K562 (cell line): Measurements from ENCODE around the gene YTHDF1. TPM values are rescaled to one million over a fixed set of nuclear protein-coding genes. Genes with fewer than 3 reads are reported as not detected.

Experiments used
- ATAC-seq: fragments of 200-7000 bp; cut with Tn5 transposase; 3 replicates; pipeline ENCODE4 v1.9.1; 2020; ENCODE audit warnings: moderate library complexity
- BruUV-seq: library from RNA; stranded (reverse); fragments of 400-500 nt; replicated peaks from 2 replicates; lab custom pipeline; 2021; lab: Mats Ljungman, UMichigan
- CTCF ChIA-PET: fragments of 300-600 bp; formaldehyde crosslinking; extraction: SDS; loops from one replicate; lab custom pipeline; 2021; ENCODE audit warnings: low intra/inter-chr PET ratio; lab: Yijun Ruan, JAX
- POLR2A ChIA-PET: fragments of 300-600, 350-650 bp; sonication (Branson Sonifier 250); formaldehyde crosslinking; extraction: SDS; loops from one replicate; lab custom pipeline; 2021; ENCODE audit warnings: antibody characterized with exemption, inconsistent platforms; lab: Yijun Ruan, JAX
- DNase-seq, 4 experiments: peaks; one replicate each; pipeline versions ENCODE4 v3.0.0 to v3.0.0-alpha.2; 2011 to 2018; ENCODE audit warnings: low spot score in 3 of 4, mixed read lengths in 3 of 4; ENCODE audit errors: extremely low read depth in 1 of 4
- FAIRE-seq: peaks from 2 replicates; lab custom pipeline; 2011; peaks lifted over from hg19 to GRCh38; lab: Jason Lieb, UNC
- H2AFZ ChIP-seq: 2 replicates; pipeline ENCODE4 v1.6.0; 2011; ENCODE audit warnings: low read depth, low read length, control low read depth, inconsistent platforms
- H3K27ac ChIP-seq: fragments of 200-600 bp; 3 replicates; pipeline ENCODE4 v1.8.0; 2011; ENCODE audit warnings: low read depth, mild to moderate bottlenecking, control low read depth, inconsistent platforms, low read length, moderate library complexity, mixed read lengths; ENCODE audit errors: extremely low read depth
- H3K27me3 ChIP-seq, 2 experiments: fragments of 300-600 bp in 1 of 2; 2 replicates in 1 of 2; 3 replicates in 1 of 2; pipeline versions ENCODE4 v1.6.0 to v1.8.0; 2011; ENCODE audit warnings: inconsistent platforms in 2 of 2, low read length in 2 of 2, mild to moderate bottlenecking in 1 of 2, mixed read lengths in 1 of 2, moderate library complexity in 1 of 2; ENCODE audit not compliant: control insufficient read depth in 2 of 2, insufficient read depth in 2 of 2
- H3K36me3 ChIP-seq: fragments of 300-600 bp; 3 replicates; pipeline ENCODE4 v1.8.0; 2011; ENCODE audit warnings: mild to moderate bottlenecking, low read length, inconsistent platforms; ENCODE audit not compliant: control insufficient read depth, insufficient read depth
- H3K4me1 ChIP-seq, 2 experiments: fragments of 200-600 bp in 1 of 2; replicated peaks in 1 of 2; 2 replicates in 1 of 2; 3 replicates in 1 of 2; pipeline versions ENCODE4 v1.5.1 to v1.8.0; 2011; ENCODE audit warnings: inconsistent platforms in 2 of 2, low read length in 2 of 2, mild to moderate bottlenecking in 1 of 2, mixed read lengths in 1 of 2, moderate library complexity in 1 of 2; ENCODE audit not compliant: control insufficient read depth in 2 of 2, insufficient read depth in 2 of 2
- H3K4me2 ChIP-seq: 2 replicates; pipeline ENCODE4 v1.6.1; 2011; ENCODE audit warnings: low read length, control low read depth, inconsistent platforms, mixed read lengths; ENCODE audit not compliant: insufficient read depth
- H3K4me3 ChIP-seq: fragments of 200-600 bp; sonication (generic), shearing (Covaris generic); 2 replicates; pipeline ENCODE4 v1.5.1; 2016; ENCODE audit warnings: control low read depth, inconsistent platforms
- H3K79me2 ChIP-seq: fragments of 200-600 bp; 3 replicates; pipeline ENCODE4 v1.8.0; 2011; ENCODE audit warnings: low read length, inconsistent platforms; ENCODE audit not compliant: control insufficient read depth, insufficient read depth
- H3K9ac ChIP-seq, 2 experiments: 2 replicates each; pipeline versions ENCODE4 v1.6.0 to v1.6.1; 2011; ENCODE audit warnings: low read depth in 2 of 2, low read length in 2 of 2, control low read depth in 1 of 2, inconsistent platforms in 1 of 2, mild to moderate bottlenecking in 1 of 2, mixed read lengths in 1 of 2; ENCODE audit not compliant: insufficient read depth in 1 of 2
- H3K9me1 ChIP-seq: one replicate; pipeline ENCODE4 v1.6.0; 2011; ENCODE audit warnings: inconsistent platforms, mild to moderate bottlenecking, low read length, moderate library complexity; ENCODE audit not compliant: control insufficient read depth, insufficient read depth
- H3K9me3 ChIP-seq: replicated peaks from 2 replicates; pipeline ENCODE4 v1.5.1; 2011; ENCODE audit warnings: low read depth, low read length, inconsistent platforms; ENCODE audit not compliant: control insufficient read depth, insufficient read depth
- H4K20me1 ChIP-seq: replicated peaks from 2 replicates; pipeline ENCODE4 v1.6.1; 2011; ENCODE audit warnings: low read length, inconsistent platforms, mixed read lengths; ENCODE audit not compliant: control insufficient read depth, insufficient read depth
- EGR1 ChIP-seq: fragments of 450-650 bp; conservative IDR thresholded peaks from 2 replicates; pipeline ENCODE4 v1.6.1; 2017; ENCODE audit warnings: mild to moderate bottlenecking
- MYC ChIP-seq, 2 experiments: fragments of 250-450 bp in 1 of 2; sonication (Bioruptor Pico) in 1 of 2; IDR thresholded peaks; 2 replicates each; pipeline versions ENCODE4 v1.5.1 to v1.6.1; 2012 to 2021; ENCODE audit warnings: low read depth in 2 of 2, borderline replicate concordance in 1 of 2, improper control_type of control experiment in 1 of 2, low read length in 1 of 2, mild to moderate bottlenecking in 1 of 2, moderate library complexity in 1 of 2
- RBM39 ChIP-seq: fragments of 200-400 bp; formaldehyde crosslinking; optimal IDR thresholded peaks from 2 replicates; pipeline ENCODE3; 2018; ENCODE audit warnings: low read depth, low read length
- ZNF324 ChIP-seq: fragments of 250-450 bp; sonication (Bioruptor Pico); IDR thresholded peaks from 2 replicates; pipeline ENCODE4 v1.4.0; 2020; ENCODE audit warnings: mild to moderate bottlenecking
- WGBS: fragments of 100-300 bp; shearing (Covaris generic); methylation state at CpG from one replicate; pipeline ENCODE4 v1.1.6; 2016; ENCODE audit warnings: low coverage, mixed read lengths; ENCODE audit not compliant: insufficient coverage; ENCODE audit errors: missing lambda C conversion rate; 5-methylcytosine and 5-hydroxymethylcytosine counted together
- in situ Hi-C: fragments of 300-500 bp; cut with MboI; formaldehyde crosslinking; loops from 4 replicates; pipeline ENCODE4 v1.15.0; 2018; ENCODE audit warnings: inconsistent platforms, mixed read lengths
- intact Hi-C: fragments of 100-400 bp; cut with micrococcal nuclease; formaldehyde crosslinking; loops from 2 replicates; pipeline ENCODE4 v1.14.2; 2022
- polyA plus RNA-seq, 8 experiments: library from polyadenylated mRNA; depleted of rRNA in 4 of 8; stranded (reverse) in 5 of 8; unstranded in 3 of 8; fragments of >200 nt; fragmentation: Nextera tagmentation in 2 of 8; fragmentation: Illumina TruSeq in 1 of 8; extraction: Ambion mirVana in 2 of 8; extraction: Trizol in 1 of 8; gene quantifications; 2 replicates each; pipeline versions ENCODE4 v1.2.1 to v1.2.3, GENCODE V29; 2011 to 2014; ENCODE audit warnings: inconsistent platforms in 1 of 8, missing spikeins in 1 of 8
- total RNA-seq, 7 experiments: library from RNA; depleted of rRNA in 6 of 7; stranded (reverse); fragments of >200 nt in 6 of 7; fragmentation: Illumina TruSeq in 2 of 7; extraction: Trizol in 2 of 7; gene quantifications; 2 replicates each; pipeline versions ENCODE4 v1.2.1 to v1.2.3, GENCODE V29; 2011 to 2021; ENCODE audit warnings: low replicate concordance in 1 of 7
- TF ChIP-seq, protein P1 (sequence below): fragments of 450-650 bp; IDR thresholded peaks from one replicate; pipeline ENCODE4 v1.6.1; 2018; ENCODE audit warnings: mild to moderate bottlenecking, moderate library complexity; ENCODE audit not compliant: partially characterized antibody
- TF ChIP-seq, protein P2 (sequence below): fragments of 200-400 bp; formaldehyde crosslinking; IDR thresholded peaks from 2 replicates; pipeline ENCODE4 v1.6.1; 2017; ENCODE audit warnings: mild to moderate bottlenecking, low read depth, low read length, moderate library complexity

Gene YTHDF1
- total and polyA plus RNA-seq, 9 of the 15 experiments (the other 6 are each of a cell fraction or from before 2014, with no cell fraction given): 10.1 to 42.4 (median 27.8) TPM

DNA sequence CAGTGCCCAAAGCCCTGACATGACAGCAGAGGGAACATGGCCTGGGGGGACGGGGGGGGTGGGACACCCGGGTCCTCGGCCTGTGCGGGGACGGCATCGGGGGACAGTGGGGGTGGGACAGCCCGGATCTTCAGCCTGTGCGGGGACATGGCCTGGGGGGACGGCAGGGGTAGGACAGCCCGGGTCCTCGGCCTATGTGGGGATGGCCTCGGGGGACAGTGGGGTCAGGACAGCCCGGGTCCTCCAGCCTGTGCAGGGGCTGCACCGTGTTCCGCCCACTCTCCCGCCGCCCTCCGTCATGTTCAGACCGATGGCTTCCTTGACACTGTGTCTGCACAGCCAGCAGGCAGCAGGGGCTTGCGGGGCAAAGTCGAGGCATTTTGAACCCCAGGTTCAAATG, 26.8 kb upstream of the YTHDF1 start:
- Histone ChIP-seq H3K79me2 (no peaks in the 10 kb centered on the region), H4K20me1 (peaks cover 16% of the 10 kb centered on the region; the same call in 1 of the 2 replicates), H3K36me3 (no peaks in the 10 kb centered on the region), H3K9me3 (no peaks in the 10 kb centered on the region), H3K27ac (no peak overlapping the region), H3K4me3 (no peak overlapping the region), H3K9me1 (no peaks in the 10 kb centered on the region), H3K4me1 (peaks cover 0 to 43% of the 10 kb centered on the region in 2 experiments; a peak in 1 of 5 replicates), H3K27me3 (peaks cover 45 to 81% of the 10 kb centered on the region in 2 experiments; a peak in 4 of 5 replicates), H3K4me2 (no peak overlapping the region), H2AFZ (no peak overlapping the region), H3K9ac (no peak overlapping the region)
- ChIA-PET CTCF (no interaction called here), POLR2A (interaction anchor here (0.6 kb wide), 1 partner anchor 80 kb away, joined by 3 read pairs; no protein-coding TSS in a partner anchor)
- in situ Hi-C loops (no loop called here), intact Hi-C loops (no loop called here)
- TF ChIP-seq, protein P1, sequence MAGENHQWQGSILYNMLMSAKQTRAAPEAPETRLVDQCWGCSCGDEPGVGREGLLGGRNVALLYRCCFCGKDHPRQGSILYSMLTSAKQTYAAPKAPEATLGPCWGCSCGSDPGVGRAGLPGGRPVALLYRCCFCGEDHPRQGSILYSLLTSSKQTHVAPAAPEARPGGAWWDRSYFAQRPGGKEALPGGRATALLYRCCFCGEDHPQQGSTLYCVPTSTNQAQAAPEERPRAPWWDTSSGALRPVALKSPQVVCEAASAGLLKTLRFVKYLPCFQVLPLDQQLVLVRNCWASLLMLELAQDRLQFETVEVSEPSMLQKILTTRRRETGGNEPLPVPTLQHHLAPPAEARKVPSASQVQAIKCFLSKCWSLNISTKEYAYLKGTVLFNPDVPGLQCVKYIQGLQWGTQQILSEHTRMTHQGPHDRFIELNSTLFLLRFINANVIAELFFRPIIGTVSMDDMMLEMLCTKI: no peak
- TF ChIP-seq EGR1 (no peak), RBM39 (no peak), MYC (IDR thresholded peaks at IDR 0.05; ENCODE audit: low read depth, low read length) (no peak), MYC (CRISPR knock-in tag; IDR thresholded peaks at IDR 0.05; ENCODE audit: borderline replicate concordance, low read depth) (no peak), ZNF324 (CRISPR knock-in tag) (no peak)
- TF ChIP-seq, protein P2, sequence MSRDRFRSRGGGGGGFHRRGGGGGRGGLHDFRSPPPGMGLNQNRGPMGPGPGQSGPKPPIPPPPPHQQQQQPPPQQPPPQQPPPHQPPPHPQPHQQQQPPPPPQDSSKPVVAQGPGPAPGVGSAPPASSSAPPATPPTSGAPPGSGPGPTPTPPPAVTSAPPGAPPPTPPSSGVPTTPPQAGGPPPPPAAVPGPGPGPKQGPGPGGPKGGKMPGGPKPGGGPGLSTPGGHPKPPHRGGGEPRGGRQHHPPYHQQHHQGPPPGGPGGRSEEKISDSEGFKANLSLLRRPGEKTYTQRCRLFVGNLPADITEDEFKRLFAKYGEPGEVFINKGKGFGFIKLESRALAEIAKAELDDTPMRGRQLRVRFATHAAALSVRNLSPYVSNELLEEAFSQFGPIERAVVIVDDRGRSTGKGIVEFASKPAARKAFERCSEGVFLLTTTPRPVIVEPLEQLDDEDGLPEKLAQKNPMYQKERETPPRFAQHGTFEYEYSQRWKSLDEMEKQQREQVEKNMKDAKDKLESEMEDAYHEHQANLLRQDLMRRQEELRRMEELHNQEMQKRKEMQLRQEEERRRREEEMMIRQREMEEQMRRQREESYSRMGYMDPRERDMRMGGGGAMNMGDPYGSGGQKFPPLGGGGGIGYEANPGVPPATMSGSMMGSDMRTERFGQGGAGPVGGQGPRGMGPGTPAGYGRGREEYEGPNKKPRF: no peak
- WGBS: 0% methylated on average over 4 of the region's 21 CpGs
- FAIRE-seq (no peak), DNase-seq (no peak), ATAC-seq (no peak)
- no TSS peak for BruUV-seq
